H9 (cell line): ENCODE results near the gene MUSK. TPM values are rescaled to one million over a fixed set of nuclear protein-coding genes. Genes with fewer than 3 reads are reported as not detected.

Experiments used
- DNase-seq: peaks from one replicate; pipeline ENCODE4 v3.0.0-alpha.2; 2017
- H2AFZ ChIP-seq: one replicate; pipeline ENCODE4 v1.6.1; 2013; ENCODE audit warnings: mild to moderate bottlenecking, low read length, control low read depth, moderate library complexity
- H2AK5ac ChIP-seq: 2 replicates; pipeline ENCODE4 v1.6.1; 2013; ENCODE audit warnings: low read length, control low read depth, mixed read lengths; ENCODE audit not compliant: insufficient read length
- H2BK120ac ChIP-seq: one replicate; pipeline ENCODE4 v1.6.1; 2013; ENCODE audit warnings: low read depth, mild to moderate bottlenecking, low read length, control low read depth, inconsistent platforms; ENCODE audit not compliant: poor library complexity, severe bottlenecking
- H2BK12ac ChIP-seq: 2 replicates; pipeline ENCODE4 v1.6.1; 2013; ENCODE audit warnings: low read length, control low read depth, mixed read lengths, low read depth; ENCODE audit not compliant: insufficient read length
- H2BK15ac ChIP-seq: 2 replicates; pipeline ENCODE4 v1.6.1; 2013; ENCODE audit warnings: low read depth, low read length, control low read depth
- H2BK20ac ChIP-seq: one replicate; pipeline ENCODE4 v1.6.1; 2013; ENCODE audit warnings: low read depth, mild to moderate bottlenecking, low read length, control low read depth, inconsistent platforms; ENCODE audit not compliant: poor library complexity, severe bottlenecking
- H2BK5ac ChIP-seq: 2 replicates; pipeline ENCODE4 v1.6.1; 2013; ENCODE audit warnings: low read length, control low read depth, mixed read lengths; ENCODE audit not compliant: insufficient read length
- H3K14ac ChIP-seq: 2 replicates; pipeline ENCODE4 v1.6.1; 2013; ENCODE audit warnings: low read length, control low read depth; ENCODE audit not compliant: insufficient read depth
- H3K18ac ChIP-seq: 2 replicates; pipeline ENCODE4 v1.6.1; 2013; ENCODE audit warnings: low read depth, mild to moderate bottlenecking, mixed read lengths, low read length, control low read depth; ENCODE audit not compliant: insufficient read length
- H3K23ac ChIP-seq: 2 replicates; pipeline ENCODE4 v1.6.1; 2013; ENCODE audit warnings: low read length, control low read depth, mixed read lengths, low read depth; ENCODE audit not compliant: insufficient read length
- H3K23me2 ChIP-seq: 2 replicates; pipeline ENCODE4 v1.6.1; 2013; ENCODE audit warnings: low read depth, mild to moderate bottlenecking, mixed read lengths, low read length, control low read depth; ENCODE audit not compliant: insufficient read length, poor library complexity, severe bottlenecking
- H3K27ac ChIP-seq: 2 replicates; pipeline ENCODE4 v1.5.1; 2013; ENCODE audit warnings: low read length, control low read depth, mixed read lengths, low read depth; ENCODE audit not compliant: insufficient read length
- H3K27me3 ChIP-seq: 2 replicates; pipeline ENCODE4 v1.6.1; 2013; ENCODE audit warnings: low read length, control low read depth, inconsistent platforms; ENCODE audit not compliant: insufficient read depth
- H3K4ac ChIP-seq: 2 replicates; pipeline ENCODE4 v1.6.1; 2013; ENCODE audit warnings: low read depth, mild to moderate bottlenecking, control low read depth, inconsistent platforms, low read length, moderate library complexity
- H3K4me1 ChIP-seq: 2 replicates; pipeline ENCODE4 v1.6.1; 2013; ENCODE audit warnings: low read length, control low read depth, inconsistent platforms; ENCODE audit not compliant: insufficient read depth
- H3K4me2 ChIP-seq: 2 replicates; pipeline ENCODE4 v1.6.1; 2013; ENCODE audit warnings: low read length, control low read depth, mixed read lengths; ENCODE audit not compliant: insufficient read length, insufficient read depth
- H3K56ac ChIP-seq: 2 replicates; pipeline ENCODE4 v1.6.1; 2013; ENCODE audit warnings: low read depth, mild to moderate bottlenecking, mixed read lengths, low read length, control low read depth; ENCODE audit not compliant: insufficient read length
- H3K79me1 ChIP-seq: 2 replicates; pipeline ENCODE4 v1.6.1; 2013; ENCODE audit warnings: low read depth, mild to moderate bottlenecking, moderate library complexity, low read length, control low read depth, inconsistent platforms; ENCODE audit not compliant: insufficient read depth, poor library complexity, severe bottlenecking
- H3K79me2 ChIP-seq: 2 replicates; pipeline ENCODE4 v1.6.1; 2013; ENCODE audit warnings: low read length, control low read depth, inconsistent platforms; ENCODE audit not compliant: insufficient read depth
- H3K9ac ChIP-seq: 2 replicates; pipeline ENCODE4 v1.6.1; 2013; ENCODE audit warnings: low read length, control low read depth, mixed read lengths; ENCODE audit not compliant: insufficient read length; ENCODE audit errors: extremely low read depth
- H3K9me3 ChIP-seq: one replicate; pipeline ENCODE4 v1.6.1; 2013; ENCODE audit warnings: low read depth, low read length, inconsistent platforms; ENCODE audit not compliant: control insufficient read depth
- H3T11ph ChIP-seq: one replicate; pipeline ENCODE4 v1.6.1; 2013; ENCODE audit warnings: mild to moderate bottlenecking, low read length, control low read depth, inconsistent platforms
- H4K20me1 ChIP-seq: one replicate; pipeline ENCODE4 v1.6.1; 2013; ENCODE audit not compliant: control insufficient read depth, insufficient read length, insufficient read depth
- H4K5ac ChIP-seq: 2 replicates; pipeline ENCODE4 v1.6.1; 2013; ENCODE audit warnings: low read depth, mild to moderate bottlenecking, mixed read lengths, low read length, control low read depth; ENCODE audit not compliant: insufficient read length
- H4K8ac ChIP-seq: replicated peaks from 2 replicates; pipeline ENCODE4 v1.6.1; 2013; ENCODE audit warnings: low read length, control low read depth, mixed read lengths, low read depth; ENCODE audit not compliant: insufficient read length
- H4K91ac ChIP-seq: 2 replicates; pipeline ENCODE4 v1.6.1; 2013; ENCODE audit warnings: low read depth, mild to moderate bottlenecking, moderate library complexity, mixed read lengths, low read length, control low read depth; ENCODE audit not compliant: insufficient read length
- H3K27ac Mint-ChIP-seq, 3 experiments: 2 replicates in 2 of 3; 3 replicates in 1 of 3; pipeline ENCODE4 v1.8.0; 2020 to 2021; ENCODE audit warnings: mixed read lengths in 3 of 3, mild to moderate bottlenecking in 1 of 3, moderate library complexity in 1 of 3
- H3K27me3 Mint-ChIP-seq: 2 replicates; pipeline ENCODE4 v1.8.0; 2021; ENCODE audit warnings: low read depth, mild to moderate bottlenecking, moderate library complexity, mixed read lengths
- H3K36me3 Mint-ChIP-seq, 3 experiments: 2 replicates in 2 of 3; 3 replicates in 1 of 3; pipeline ENCODE4 v1.8.0; 2020 to 2021; ENCODE audit warnings: low read depth in 3 of 3, mixed read lengths in 3 of 3; ENCODE audit not compliant: insufficient read depth in 1 of 3
- H3K4me1 Mint-ChIP-seq, 2 experiments: 2 replicates each; pipeline ENCODE4 v1.8.0; 2020; ENCODE audit warnings: mixed read lengths in 2 of 2
- H3K4me3 Mint-ChIP-seq, 2 experiments: 2 replicates in 1 of 2; 3 replicates in 1 of 2; pipeline ENCODE4 v1.8.0; 2020 to 2021; ENCODE audit warnings: mild to moderate bottlenecking in 2 of 2, mixed read lengths in 2 of 2, moderate library complexity in 1 of 2
- H3K9me3 Mint-ChIP-seq, 2 experiments: 2 replicates in 1 of 2; 3 replicates in 1 of 2; pipeline ENCODE4 v1.8.0; 2020; ENCODE audit warnings: mild to moderate bottlenecking in 2 of 2, mixed read lengths in 2 of 2, moderate library complexity in 1 of 2
- WGBS: extraction: QIAGEN DNeasy Blood & Tissue Kit; methylation state at CpG from one replicate; pipeline ENCODE4 v1.1.7; 2013; ENCODE audit warnings: missing lambda C conversion rate, low lambda C conversion rate, mixed read lengths; ENCODE audit not compliant: insufficient read length; ENCODE audit errors: extremely low coverage; 5-methylcytosine and 5-hydroxymethylcytosine counted together
- total RNA-seq: library from RNA; stranded (reverse); gene quantifications from 2 replicates; pipeline ENCODE4 v1.2.1, GENCODE V29; 2021
- TF ChIP-seq, protein P1 (sequence below): fragments of 200-600 bp; sonication (generic); conservative IDR thresholded peaks from 3 replicates; pipeline ENCODE4 v1.8.0; 2021; ENCODE audit warnings: antibody characterized with exemption, mild to moderate bottlenecking

The MUSK gene
- total RNA-seq, 1 experiment from 2014 or later, result not detected

DNA sequence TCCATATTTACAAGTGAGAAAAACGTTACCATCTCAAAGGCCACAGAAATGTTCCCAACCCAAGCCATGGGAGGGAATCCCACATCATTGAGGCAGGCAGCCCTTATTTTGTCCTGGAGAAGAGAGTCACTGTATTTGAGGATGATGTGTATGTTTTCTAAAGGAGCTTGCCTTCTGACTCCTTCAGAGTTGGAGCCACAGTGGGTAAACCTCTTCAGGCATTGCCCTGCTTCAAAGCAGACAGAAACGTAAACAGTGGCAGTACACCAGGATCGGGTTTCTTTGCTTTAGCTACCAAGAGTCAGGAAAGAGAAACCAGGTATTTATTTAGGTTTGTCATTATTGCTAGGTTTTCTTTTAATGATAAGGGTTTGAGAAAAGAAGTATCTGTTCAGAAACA lies 45.7 kb downstream of the MUSK start:
- H2BK5ac ChIP-seq, result no peak overlapping the region
- no peak overlapping the region for H4K5ac ChIP-seq
- no peak overlapping the region for H3K14ac ChIP-seq
- no peak overlapping the region for H4K91ac ChIP-seq
- TF ChIP-seq, protein P1, sequence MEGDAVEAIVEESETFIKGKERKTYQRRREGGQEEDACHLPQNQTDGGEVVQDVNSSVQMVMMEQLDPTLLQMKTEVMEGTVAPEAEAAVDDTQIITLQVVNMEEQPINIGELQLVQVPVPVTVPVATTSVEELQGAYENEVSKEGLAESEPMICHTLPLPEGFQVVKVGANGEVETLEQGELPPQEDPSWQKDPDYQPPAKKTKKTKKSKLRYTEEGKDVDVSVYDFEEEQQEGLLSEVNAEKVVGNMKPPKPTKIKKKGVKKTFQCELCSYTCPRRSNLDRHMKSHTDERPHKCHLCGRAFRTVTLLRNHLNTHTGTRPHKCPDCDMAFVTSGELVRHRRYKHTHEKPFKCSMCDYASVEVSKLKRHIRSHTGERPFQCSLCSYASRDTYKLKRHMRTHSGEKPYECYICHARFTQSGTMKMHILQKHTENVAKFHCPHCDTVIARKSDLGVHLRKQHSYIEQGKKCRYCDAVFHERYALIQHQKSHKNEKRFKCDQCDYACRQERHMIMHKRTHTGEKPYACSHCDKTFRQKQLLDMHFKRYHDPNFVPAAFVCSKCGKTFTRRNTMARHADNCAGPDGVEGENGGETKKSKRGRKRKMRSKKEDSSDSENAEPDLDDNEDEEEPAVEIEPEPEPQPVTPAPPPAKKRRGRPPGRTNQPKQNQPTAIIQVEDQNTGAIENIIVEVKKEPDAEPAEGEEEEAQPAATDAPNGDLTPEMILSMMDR, result no peak
- H2BK12ac ChIP-seq, result no peak overlapping the region
- H2BK120ac ChIP-seq, result no peak overlapping the region
- Mint-ChIP-seq H3K27me3 (no peaks in the 10 kb centered on the region), H3K36me3 (peaks cover 0 to 8% (median 2%) of the 10 kb centered on the region in 3 experiments; a peak in 2 of 7 replicates), H3K9me3 (peaks cover under 1 to 10% of the 10 kb centered on the region in 2 experiments; a peak in 3 of 5 replicates), H3K4me1 (peaks cover 11 to 13% of the 10 kb centered on the region in 2 experiments), H3K4me3 (no peak overlapping the region), H3K27ac (peak overlapping the region in 1 of 3 experiments; percentile 74; a peak in 2 of 7 replicates)
- H3K56ac ChIP-seq, result no peak overlapping the region
- no peak overlapping the region for H3K27ac ChIP-seq
- no peaks in the 10 kb centered on the region for H3K27me3 ChIP-seq
- H3K23ac ChIP-seq, result no peak overlapping the region
- no peaks in the 10 kb centered on the region for H3K79me1 ChIP-seq
- H3T11ph ChIP-seq, result no peak overlapping the region
- no peak overlapping the region for H2BK20ac ChIP-seq
- no CpG with 5 or more reads among the region's 3 CpGs for whole genome bisulfite sequencing
- H3K9me3 ChIP-seq, result no peaks in the 10 kb centered on the region
- H2AK5ac ChIP-seq, result no peak overlapping the region
- no peak overlapping the region for H3K4ac ChIP-seq
- no peaks in the 10 kb centered on the region for H3K79me2 ChIP-seq
- no peaks in the 10 kb centered on the region for H3K23me2 ChIP-seq
- H3K4me1 ChIP-seq, result no peaks in the 10 kb centered on the region
- H3K18ac ChIP-seq, result no peak overlapping the region
- no peak overlapping the region for H2AFZ ChIP-seq
- H4K20me1 ChIP-seq, result no peaks in the 10 kb centered on the region
- no peak for DNase-seq
- H2BK15ac ChIP-seq, result no peak overlapping the region
- no peak overlapping the region for H3K9ac ChIP-seq
- H3K4me2 ChIP-seq, result no peak overlapping the region
- no peak overlapping the region for H4K8ac ChIP-seq
